IgD-negative memory B cell (primary cell): ENCODE results near the gene FAM3C. TPM values are rescaled to one million over a fixed set of nuclear protein-coding genes. Genes with fewer than 3 reads are reported as not detected.

Experiments
- H3K27ac Mint-ChIP-seq, 3 donors: one replicate each; pipeline ENCODE4 v1.8.0; 2020 to 2022; ENCODE audit warnings: mild to moderate bottlenecking in 3 of 3, mixed read lengths in 3 of 3, moderate library complexity in 1 of 3
- H3K27me3 Mint-ChIP-seq: one replicate; pipeline ENCODE4 v1.8.0; 2021; ENCODE audit warnings: mixed read lengths
- H3K36me3 Mint-ChIP-seq: one replicate; pipeline ENCODE4 v1.8.0; 2020; ENCODE audit warnings: mild to moderate bottlenecking, mixed read lengths
- H3K4me1 Mint-ChIP-seq, 3 donors: one replicate each; pipeline ENCODE4 v1.8.0; 2020 to 2022; ENCODE audit warnings: mixed read lengths in 3 of 3, mild to moderate bottlenecking in 1 of 3
- H3K4me3 Mint-ChIP-seq, 4 donors: one replicate each; pipeline ENCODE4 v1.8.0; 2020 to 2022; ENCODE audit warnings: mild to moderate bottlenecking in 4 of 4, mixed read lengths in 4 of 4, moderate library complexity in 3 of 4
- H3K9me3 Mint-ChIP-seq, 3 donors: one replicate each; pipeline ENCODE4 v1.8.0; 2020 to 2021; ENCODE audit warnings: mixed read lengths in 3 of 3, mild to moderate bottlenecking in 1 of 3
- polyA plus RNA-seq: library from polyadenylated mRNA; unstranded; fragments of 300-500 nt; fragmentation: Illumina TruSeq; gene quantifications from one replicate; pipeline ENCODE4 v1.2.3, GENCODE V29; 2021

FAM3C gene
- polyA plus RNA-seq, 1 donor from 2014 or later: 50.4 TPM

- H3K4me3 Mint-ChIP-seq: peak overlapping the region in 2 of 4 donors; percentile 30 to 43
- peak overlapping the region in 1 of 3 donors; percentile 33 for H3K27ac Mint-ChIP-seq
- no peaks in the 10 kb centered on the region for H3K27me3 Mint-ChIP-seq
- peaks cover 58 to 63% (median 61%) of the 10 kb centered on the region in 3 donors for H3K4me1 Mint-ChIP-seq
- H3K9me3 Mint-ChIP-seq: peaks cover 0 to 3% (median 0%) of the 10 kb centered on the region in 3 donors
- peaks cover 24% of the 10 kb centered on the region for H3K36me3 Mint-ChIP-seq
Measured at GRCh38 chr7:121376979-121377378, 19.1 kb downstream of the FAM3C start.

DNA sequence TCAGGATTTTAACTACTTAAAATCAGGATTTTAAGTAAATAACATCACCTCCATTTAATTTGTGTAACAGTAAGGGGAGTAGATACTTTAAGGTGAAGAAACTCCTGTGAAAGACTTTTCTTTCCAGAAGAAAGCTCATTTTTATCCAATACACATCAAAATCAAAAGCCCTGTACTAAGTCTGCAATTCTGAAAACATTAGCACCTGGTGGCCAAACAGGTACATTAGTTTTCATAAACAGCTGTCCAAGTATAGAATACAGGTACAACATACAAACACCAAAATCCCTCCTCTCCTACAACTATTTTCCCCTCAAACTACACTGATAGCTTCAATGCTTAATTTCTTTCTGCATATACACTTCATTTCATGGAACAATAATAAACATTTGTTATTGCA, 22.9 kb downstream of the FAM3C start:
- Mint-ChIP-seq H3K27ac (peak overlapping the region; percentile 60 to 88 (median 70)), H3K36me3 (peaks cover 24% of the 10 kb centered on the region), H3K9me3 (peaks cover 0 to 3% (median 0%) of the 10 kb centered on the region in 3 donors), H3K4me1 (peaks cover 49 to 64% (median 61%) of the 10 kb centered on the region in 3 donors), H3K4me3 (peak overlapping the region; percentile 9 to 92 (median 71)), H3K27me3 (no peaks in the 10 kb centered on the region)

- Mint-ChIP-seq H3K27me3 (no peaks in the 10 kb centered on the region), H3K4me3 (peak overlapping the region; percentile 68 to 92 (median 80)), H3K9me3 (peaks cover 0 to 2% (median 0%) of the 10 kb centered on the region in 3 donors), H3K4me1 (peaks cover 49 to 69% (median 64%) of the 10 kb centered on the region in 3 donors), H3K36me3 (peaks cover 22% of the 10 kb centered on the region), H3K27ac (peak overlapping the region; percentile 60 to 91 (median 70))
Measured at GRCh38 chr7:121372376-121373010, 23.6 kb downstream of the FAM3C start.

DNA sequence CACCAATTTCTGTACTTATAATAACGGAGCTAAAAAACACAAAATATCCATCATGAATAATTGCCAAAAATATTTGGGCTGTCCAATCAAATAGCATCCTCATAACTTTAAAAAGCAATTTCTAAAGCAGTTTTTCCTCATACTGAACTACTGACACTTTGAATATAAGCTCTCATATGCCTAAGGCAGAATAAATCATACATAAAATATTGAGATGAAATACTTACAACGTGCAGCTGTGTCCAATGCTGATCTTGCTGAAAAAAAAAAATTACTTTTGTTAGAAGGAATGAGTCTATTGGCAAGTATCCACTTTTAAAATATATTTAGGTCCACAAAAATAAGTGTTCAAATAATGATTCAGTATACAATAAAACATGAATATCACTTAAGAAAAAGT, 24.2 kb downstream of the FAM3C start:
- H3K4me1 Mint-ChIP-seq: peaks cover 48 to 72% (median 65%) of the 10 kb centered on the region in 3 donors
- H3K36me3 Mint-ChIP-seq: peaks cover 20% of the 10 kb centered on the region
- peaks cover 0 to 2% (median 0%) of the 10 kb centered on the region in 3 donors for H3K9me3 Mint-ChIP-seq
- no peaks in the 10 kb centered on the region for H3K27me3 Mint-ChIP-seq
- peak overlapping the region; percentile 34 to 85 (median 74) for H3K4me3 Mint-ChIP-seq
- peak overlapping the region; percentile 44 to 60 (median 60) for H3K27ac Mint-ChIP-seq

- H3K27ac Mint-ChIP-seq: peak overlapping the region; percentile 44 to 60 (median 60)
- peaks cover 0 to 2% (median 0%) of the 10 kb centered on the region in 3 donors for H3K9me3 Mint-ChIP-seq
- peak overlapping the region; percentile 59 to 85 (median 74) for H3K4me3 Mint-ChIP-seq
- H3K4me1 Mint-ChIP-seq: peaks cover 51 to 73% (median 68%) of the 10 kb centered on the region in 3 donors
- H3K36me3 Mint-ChIP-seq: peaks cover 20% of the 10 kb centered on the region
- no peaks in the 10 kb centered on the region for H3K27me3 Mint-ChIP-seq
Measured at GRCh38 chr7:121371367-121371766, 24.7 kb downstream of the FAM3C start.

- peak overlapping the region; percentile 3 to 68 (median 58) for H3K27ac Mint-ChIP-seq
Measured at GRCh38 chr7:121369462-121369861, 26.6 kb downstream of the FAM3C start.

GRCh38 chr7:121366852-121367431, 29.2 kb downstream of the FAM3C start:
- H3K4me3 Mint-ChIP-seq: peak overlapping the region in 1 of 4 donors; percentile 2
- no peaks in the 10 kb centered on the region for H3K27me3 Mint-ChIP-seq
- H3K27ac Mint-ChIP-seq: peak overlapping the region in 2 of 3 donors; percentile 13 to 39
- H3K4me1 Mint-ChIP-seq: peaks cover 34 to 54% (median 42%) of the 10 kb centered on the region in 3 donors
- H3K36me3 Mint-ChIP-seq: peaks cover 4% of the 10 kb centered on the region
- H3K9me3 Mint-ChIP-seq: no peaks in the 10 kb centered on the region

More at GRCh38 chr7:121369462-121369861, 26.6 kb downstream of the FAM3C start:
- peaks cover 6% of the 10 kb centered on the region for H3K36me3 Mint-ChIP-seq
- peaks cover 40 to 62% (median 55%) of the 10 kb centered on the region in 3 donors for H3K4me1 Mint-ChIP-seq
- no peaks in the 10 kb centered on the region for H3K9me3 Mint-ChIP-seq
- peak overlapping the region; percentile 64 to 93 (median 81) for H3K4me3 Mint-ChIP-seq
- H3K27me3 Mint-ChIP-seq: no peaks in the 10 kb centered on the region

DNA sequence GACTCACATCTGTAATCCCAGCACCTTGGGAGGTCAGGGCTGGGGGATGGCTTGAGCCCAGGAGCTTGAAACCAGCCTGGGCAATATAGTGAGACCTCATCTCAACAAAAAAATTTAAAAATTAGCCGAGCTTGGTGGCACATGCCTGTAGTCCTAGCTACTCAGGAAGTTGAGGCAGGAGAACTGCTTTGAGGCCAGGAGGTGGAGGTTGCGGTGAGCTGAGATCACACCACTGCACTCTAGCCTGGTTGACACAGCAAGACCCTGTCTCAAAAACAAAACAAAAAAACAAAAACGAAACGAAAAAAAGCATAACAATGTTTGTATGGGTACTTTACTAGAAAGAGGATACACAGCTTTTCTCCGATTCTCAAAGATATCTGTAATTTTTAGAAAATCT, 35.5 kb downstream of the FAM3C start:
- Mint-ChIP-seq H3K4me3 (no peak overlapping the region), H3K9me3 (no peaks in the 10 kb centered on the region), H3K36me3 (peaks cover 3% of the 10 kb centered on the region), H3K27ac (peak overlapping the region in 1 of 3 donors; percentile 53), H3K4me1 (peaks cover 0 to 7% (median 3%) of the 10 kb centered on the region in 3 donors), H3K27me3 (no peaks in the 10 kb centered on the region)

DNA sequence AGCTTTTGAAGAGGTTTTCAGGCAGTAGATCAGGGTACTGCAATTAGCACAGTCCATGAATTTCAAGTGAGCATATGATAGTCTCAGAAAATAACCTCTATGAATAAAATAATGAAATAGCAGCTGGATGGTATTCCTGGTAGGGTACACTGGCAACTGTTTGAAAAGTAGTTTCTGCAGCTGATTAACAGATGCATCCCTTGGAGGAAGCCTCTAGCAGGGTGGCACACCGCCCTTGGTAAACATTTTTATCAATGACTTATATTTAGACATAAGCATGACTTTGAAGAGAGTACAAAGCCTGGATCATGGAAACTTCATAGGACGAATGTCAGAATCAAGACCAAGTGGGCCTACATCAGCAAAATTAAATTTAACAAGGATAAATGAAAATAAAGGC, 40.5 kb downstream of the FAM3C start:
- Mint-ChIP-seq H3K4me3 (no peak overlapping the region), H3K36me3 (peaks cover 5% of the 10 kb centered on the region), H3K27me3 (no peaks in the 10 kb centered on the region), H3K27ac (no peak overlapping the region), H3K4me1 (peaks cover 2 to 4% (median 4%) of the 10 kb centered on the region in 3 donors), H3K9me3 (no peaks in the 10 kb centered on the region)

GRCh38 chr7:121352323-121352722, 43.8 kb downstream of the FAM3C start:
- peaks cover 9% of the 10 kb centered on the region for H3K36me3 Mint-ChIP-seq
- H3K4me3 Mint-ChIP-seq: no peak overlapping the region
- H3K27ac Mint-ChIP-seq: peak overlapping the region in 1 of 3 donors; percentile 24
- H3K4me1 Mint-ChIP-seq: peaks cover 2 to 4% (median 4%) of the 10 kb centered on the region in 3 donors
- H3K9me3 Mint-ChIP-seq: no peaks in the 10 kb centered on the region
- H3K27me3 Mint-ChIP-seq: no peaks in the 10 kb centered on the region

DNA sequence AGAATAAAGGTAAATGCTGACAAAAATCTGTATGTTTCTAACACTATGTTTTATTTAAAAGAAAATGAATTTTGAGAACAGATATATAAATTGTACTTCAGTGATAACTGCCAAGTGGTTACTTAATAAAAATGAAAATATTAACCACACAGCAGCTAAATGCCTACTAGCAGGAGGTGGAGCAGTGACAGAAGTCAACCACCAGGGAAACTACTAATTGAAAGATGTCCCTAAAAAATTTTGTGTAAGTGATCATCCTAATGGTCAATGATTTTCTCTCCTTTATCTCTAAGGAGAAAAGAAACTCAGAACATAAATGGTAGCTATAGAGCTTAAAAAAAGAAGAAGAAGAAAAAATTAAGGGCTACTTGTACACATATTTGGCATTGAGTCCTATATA, 44.4 kb downstream of the FAM3C start:
- peaks cover 2 to 4% (median 4%) of the 10 kb centered on the region in 3 donors for H3K4me1 Mint-ChIP-seq
- H3K27ac Mint-ChIP-seq: no peak overlapping the region
- peaks cover 9% of the 10 kb centered on the region for H3K36me3 Mint-ChIP-seq
- H3K4me3 Mint-ChIP-seq: no peak overlapping the region
- H3K9me3 Mint-ChIP-seq: no peaks in the 10 kb centered on the region
- no peaks in the 10 kb centered on the region for H3K27me3 Mint-ChIP-seq

DNA sequence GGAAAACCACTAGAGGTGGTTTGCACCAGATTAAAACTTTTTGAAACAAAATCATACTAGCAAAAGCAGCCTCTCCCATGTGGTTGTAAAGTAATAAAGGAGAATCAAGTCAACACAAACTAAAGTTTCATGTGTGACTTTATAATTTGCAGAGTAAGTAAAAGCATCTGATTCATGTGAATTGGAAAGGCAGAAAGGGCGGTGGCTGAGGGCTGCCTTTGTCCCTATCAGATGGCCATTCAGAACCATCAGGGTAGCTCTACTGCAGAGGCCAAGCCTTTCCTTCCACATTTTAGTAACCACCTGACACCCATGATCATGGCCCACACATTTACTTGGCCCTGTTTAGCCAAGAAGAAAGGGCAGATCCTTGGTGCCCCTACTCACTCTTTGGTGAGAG, 51.6 kb downstream of the FAM3C start:
- Mint-ChIP-seq H3K27me3 (no peaks in the 10 kb centered on the region), H3K36me3 (peaks cover 8% of the 10 kb centered on the region), H3K9me3 (no peaks in the 10 kb centered on the region), H3K4me1 (peaks cover 0 to 7% (median 5%) of the 10 kb centered on the region in 3 donors), H3K4me3 (no peak overlapping the region), H3K27ac (peak overlapping the region in 1 of 3 donors; percentile 26)

DNA sequence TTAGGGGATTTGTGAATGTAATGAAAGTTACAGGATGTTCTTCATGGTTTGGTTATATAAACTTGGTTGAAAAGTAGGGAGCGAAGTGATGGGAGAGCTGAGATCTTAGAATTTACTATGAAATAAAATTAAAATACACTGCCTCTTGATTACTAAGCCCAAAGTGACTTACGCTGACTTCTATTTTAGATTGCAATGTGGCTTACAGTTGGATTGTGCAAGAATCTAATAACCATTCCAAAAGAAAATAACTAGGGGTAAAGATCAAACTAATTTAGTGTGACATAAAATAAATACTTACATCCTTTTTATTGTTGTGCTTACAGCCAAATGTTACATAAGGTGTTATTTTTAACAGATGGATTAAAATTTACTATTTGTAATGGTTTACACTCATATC, 52.0 kb downstream of the FAM3C start:
- H3K36me3 Mint-ChIP-seq: peaks cover 8% of the 10 kb centered on the region
- H3K4me3 Mint-ChIP-seq: no peak overlapping the region
- no peaks in the 10 kb centered on the region for H3K9me3 Mint-ChIP-seq
- H3K27me3 Mint-ChIP-seq: no peaks in the 10 kb centered on the region
- peak overlapping the region in 1 of 3 donors; percentile 26 for H3K27ac Mint-ChIP-seq
- H3K4me1 Mint-ChIP-seq: peaks cover 0 to 7% (median 5%) of the 10 kb centered on the region in 3 donors

DNA sequence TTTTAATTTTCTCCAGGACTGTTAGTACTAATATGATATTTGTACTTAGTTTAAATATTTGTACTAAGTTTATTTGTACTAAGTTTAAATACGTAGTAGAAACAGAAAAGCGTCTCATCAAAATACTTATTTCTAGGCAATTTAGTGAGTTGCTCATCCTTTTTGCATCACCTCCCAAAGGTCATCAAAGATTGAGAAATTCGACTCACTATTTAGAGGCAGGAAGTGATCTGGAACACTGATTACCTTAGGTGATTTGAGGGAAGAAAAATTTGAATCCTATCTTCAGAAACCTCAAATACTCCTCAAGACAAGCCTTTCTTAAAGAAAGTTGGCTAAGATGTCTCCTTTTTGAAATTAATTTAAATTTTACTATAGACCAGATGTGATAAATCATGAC, 52.8 kb downstream of the FAM3C start:
- Mint-ChIP-seq H3K36me3 (peaks cover 8% of the 10 kb centered on the region), H3K9me3 (no peaks in the 10 kb centered on the region), H3K4me1 (peaks cover 0 to 7% (median 5%) of the 10 kb centered on the region in 3 donors), H3K4me3 (no peak overlapping the region), H3K27me3 (no peaks in the 10 kb centered on the region), H3K27ac (peak overlapping the region in 1 of 3 donors; percentile 27)

DNA sequence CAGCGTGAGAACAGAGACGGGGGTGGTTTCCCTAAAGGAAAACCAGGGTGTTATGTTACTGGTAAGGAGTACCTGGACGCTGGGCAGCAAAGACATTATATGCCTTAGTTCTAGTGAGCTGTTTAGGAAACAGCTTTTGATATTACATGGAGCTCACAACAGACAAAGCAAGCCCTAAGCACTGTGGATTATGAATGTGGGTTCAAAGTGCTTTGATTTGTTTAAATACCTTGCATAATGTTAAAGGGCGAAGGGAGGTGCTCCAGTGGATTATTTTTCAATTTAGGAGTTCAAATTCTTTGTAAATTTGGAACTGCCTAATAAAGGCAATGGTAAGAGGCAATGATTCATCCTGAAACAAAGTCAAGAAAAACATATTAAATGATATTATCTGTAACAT, 53.5 kb downstream of the FAM3C start:
- Mint-ChIP-seq H3K27me3 (no peaks in the 10 kb centered on the region), H3K4me1 (peaks cover 2 to 7% (median 5%) of the 10 kb centered on the region in 3 donors), H3K27ac (peak overlapping the region in 1 of 3 donors; percentile 3), H3K9me3 (no peaks in the 10 kb centered on the region), H3K36me3 (peaks cover 8% of the 10 kb centered on the region), H3K4me3 (no peak overlapping the region)
